Muscle of leg (tissue), 11 donors: Measurements from ENCODE around the gene CREB3L1. TPM values are rescaled to one million over a fixed set of nuclear protein-coding genes. Genes with fewer than 3 reads are reported as not detected.

Experiments
- DNase-seq: peaks from one replicate; pipeline ENCODE4 v3.0.0; 2013
- H3K27ac ChIP-seq: one replicate; pipeline ENCODE4 v1.5.1; 2013; ENCODE audit warnings: mild to moderate bottlenecking, low read length, control low read depth
- H3K27me3 ChIP-seq: one replicate; pipeline ENCODE4 v1.6.1; 2013; ENCODE audit warnings: low read length; ENCODE audit not compliant: control insufficient read depth, insufficient read depth
- H3K36me3 ChIP-seq: one replicate; pipeline ENCODE4 v1.6.1; 2013; ENCODE audit warnings: low read length; ENCODE audit not compliant: control insufficient read depth, insufficient read depth
- H3K4me1 ChIP-seq: one replicate; pipeline ENCODE4 v1.6.1; 2013; ENCODE audit warnings: low read length; ENCODE audit not compliant: control insufficient read depth, insufficient read depth
- H3K4me3 ChIP-seq: one replicate; pipeline ENCODE4 v1.5.1; 2013; ENCODE audit warnings: low read length, control low read depth
- H3K9me3 ChIP-seq: replicated peaks from 2 replicates; pipeline ENCODE4 v1.6.1; 2013; ENCODE audit warnings: low read depth, low read length; ENCODE audit not compliant: control insufficient read depth
- WGBS: methylation state at CpG from one replicate; pipeline ENCODE4 v1.1.5; 2013; ENCODE audit warnings: missing lambda C conversion rate; ENCODE audit not compliant: insufficient coverage; 5-methylcytosine and 5-hydroxymethylcytosine counted together
- polyA plus RNA-seq, 8 donors: library from polyadenylated mRNA; unstranded; fragments of 120-200 nt; gene quantifications; one replicate each; pipeline versions ENCODE4 v1.2.1 to v1.2.3, GENCODE V29; 2013; ENCODE audit warnings: inconsistent platforms in 1 of 8, low replicate concordance in 1 of 8; ENCODE audit not compliant: insufficient read length in 8 of 8, insufficient read depth in 1 of 8
- total RNA-seq: library from RNA; stranded (reverse); fragments of 120-200 nt; gene quantifications from one replicate; pipeline ENCODE4 v1.2.4, GENCODE V29; 2013

CREB3L1 gene
- total and polyA plus RNA-seq, 9 donors = 14.2 to 70.7 (median 43.8) TPM

DNA sequence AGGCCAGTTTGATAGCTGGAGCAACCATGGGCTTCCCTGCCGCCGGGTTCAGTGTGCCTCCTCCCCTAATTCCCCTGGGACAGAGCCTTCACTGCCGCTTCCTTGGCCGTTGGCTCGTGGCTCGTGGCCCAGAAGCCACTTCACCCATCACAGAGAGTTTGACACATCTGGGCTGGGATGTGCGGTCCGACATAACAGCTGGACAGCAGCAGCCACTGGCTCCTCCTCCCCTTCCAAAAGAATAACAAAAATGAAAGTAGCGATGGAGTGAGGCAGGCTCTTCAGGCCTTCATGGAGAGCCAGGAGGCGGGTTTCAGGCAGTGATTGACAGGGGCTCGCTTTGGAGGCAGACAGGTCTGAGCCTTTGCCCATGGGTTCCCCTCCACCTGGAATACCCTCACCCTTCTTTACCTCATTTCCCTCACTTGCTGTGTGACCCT is 8.2 kb downstream of the CREB3L1 start:
- Histone ChIP-seq H3K4me1 (peaks cover 35% of the 10 kb centered on the region), H3K27me3 (peaks cover 4% of the 10 kb centered on the region), H3K9me3 (no peaks in the 10 kb centered on the region), H3K4me3 (no peak overlapping the region), H3K36me3 (peaks cover 4% of the 10 kb centered on the region), H3K27ac (peak overlapping the region; percentile 65)
- 30% methylated on average over 9 of the region's 11 CpGs for WGBS
- DNase-seq = peak; percentile 63

DNA sequence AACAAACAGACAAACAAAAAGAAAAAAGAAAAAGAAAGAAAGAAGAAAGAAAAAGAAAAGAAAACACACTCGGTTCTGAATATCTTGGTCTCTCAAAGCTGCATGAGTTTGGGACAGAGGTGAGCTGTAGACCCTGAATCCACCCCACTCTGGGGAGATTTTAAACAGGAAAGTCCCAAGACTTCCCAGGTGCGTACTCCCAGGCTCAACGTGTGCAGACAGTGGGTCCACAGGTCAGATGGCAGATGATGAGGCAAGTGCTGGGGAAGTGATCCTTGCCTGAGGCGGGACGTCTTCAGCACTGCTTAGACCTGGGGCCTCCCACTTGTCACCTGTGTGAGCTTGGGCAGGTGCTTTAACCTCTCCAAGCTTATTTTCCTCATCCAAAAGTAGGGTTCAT is 9.3 kb downstream of the CREB3L1 start:
- Histone ChIP-seq H3K9me3 (no peaks in the 10 kb centered on the region), H3K4me1 (peaks cover 34% of the 10 kb centered on the region), H3K4me3 (no peak overlapping the region), H3K27me3 (no peaks in the 10 kb centered on the region), H3K36me3 (peaks cover 4% of the 10 kb centered on the region), H3K27ac (no peak overlapping the region)
- WGBS = 50% methylated on average over 2 of the region's 5 CpGs
- no peak for DNase-seq

DNA sequence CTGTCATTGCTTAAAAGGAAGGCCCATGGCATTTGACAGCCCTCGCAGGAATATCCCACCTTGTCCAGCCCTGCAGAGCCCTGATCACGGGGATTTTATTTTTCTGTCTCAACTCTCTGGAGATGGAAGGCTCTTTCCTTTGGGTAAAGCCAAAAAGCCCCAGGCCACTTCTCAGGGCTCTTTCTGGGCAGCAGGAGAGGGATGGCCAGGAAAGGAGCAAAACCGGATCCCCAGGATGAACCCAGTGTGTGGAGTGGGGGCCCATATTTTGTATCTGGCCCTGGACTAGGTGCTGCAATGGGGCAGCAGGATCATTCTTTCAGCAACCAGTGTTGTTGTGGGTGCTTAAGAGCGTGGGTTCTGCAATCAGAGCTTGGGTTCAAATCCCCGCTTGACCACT is 11.0 kb downstream of the CREB3L1 start:
- 79% methylated on average over 3 of the region's 5 CpGs for WGBS
- Histone ChIP-seq H3K36me3 (peaks cover 4% of the 10 kb centered on the region), H3K4me3 (no peak overlapping the region), H3K27me3 (no peaks in the 10 kb centered on the region), H3K27ac (no peak overlapping the region), H3K4me1 (peaks cover 42% of the 10 kb centered on the region), H3K9me3 (no peaks in the 10 kb centered on the region)
- no peak for DNase-seq

DNA sequence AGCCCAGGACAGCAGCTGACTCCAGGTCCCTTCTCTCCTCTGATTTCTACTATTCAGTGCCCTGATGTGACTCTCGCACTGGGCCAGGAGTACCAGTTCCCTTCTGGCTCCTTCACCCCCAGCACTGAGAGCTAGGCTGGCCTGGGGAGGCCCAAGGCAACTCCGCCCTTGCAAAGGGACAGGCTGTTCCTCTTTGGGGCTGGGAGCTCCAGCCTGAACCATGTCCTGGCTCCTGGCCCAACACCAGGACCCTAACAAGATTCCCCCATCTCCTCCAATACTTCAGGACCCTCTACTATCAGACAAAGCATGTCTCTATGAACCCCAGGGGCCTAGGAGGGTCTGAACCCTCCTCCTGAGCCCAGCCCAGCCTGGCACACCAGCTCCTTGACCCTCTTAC is 12.5 kb downstream of the CREB3L1 start:
- Histone ChIP-seq H3K4me1 (peaks cover 54% of the 10 kb centered on the region), H3K27ac (peak overlapping the region; percentile 74), H3K9me3 (no peaks in the 10 kb centered on the region), H3K27me3 (peaks cover 2% of the 10 kb centered on the region), H3K4me3 (no peak overlapping the region), H3K36me3 (peaks cover 4% of the 10 kb centered on the region)
- no peak for DNase-seq
- WGBS = 67% methylated on average over 2 of the region's 2 CpGs

DNA sequence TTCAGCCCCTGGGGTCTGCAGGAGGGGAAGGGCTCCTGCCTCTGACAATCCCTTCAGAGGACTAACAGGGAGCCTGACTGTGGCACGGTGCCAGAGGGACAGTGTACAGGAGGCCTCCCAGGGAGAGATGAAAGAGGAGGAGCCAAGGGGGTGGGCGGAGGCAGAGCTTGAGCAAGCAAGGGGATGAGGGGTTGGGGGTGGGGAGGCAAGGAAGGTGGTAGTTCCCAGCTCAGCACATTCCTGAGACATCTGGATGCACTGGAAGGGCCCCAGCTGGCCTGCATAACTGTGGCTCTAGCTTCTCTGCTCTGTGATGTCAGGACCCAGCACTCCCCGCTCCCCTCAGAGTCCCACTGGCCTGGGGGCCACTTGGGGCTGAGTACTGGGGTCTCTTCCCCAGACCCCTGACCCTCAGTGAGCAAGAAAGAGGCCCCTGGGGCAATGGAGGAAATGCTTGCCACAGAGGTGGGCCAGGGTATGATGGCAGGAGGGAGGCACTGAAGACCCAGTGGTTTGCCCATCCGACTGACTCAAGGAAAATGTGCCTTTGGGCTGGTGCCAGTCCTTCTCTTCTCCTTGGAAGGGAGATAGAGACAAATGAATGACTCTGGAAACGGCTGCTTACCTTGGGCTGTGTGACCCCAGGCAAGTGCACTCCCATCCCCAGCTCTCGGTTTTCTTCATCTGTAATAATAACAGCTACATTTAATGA is 13.3 kb downstream of the CREB3L1 start:
- H3K27ac ChIP-seq = peak overlapping the region; percentile 85
- no peak overlapping the region for H3K4me3 ChIP-seq
- H3K4me1 ChIP-seq = peaks cover 50% of the 10 kb centered on the region
- peaks cover 2% of the 10 kb centered on the region for H3K27me3 ChIP-seq
- H3K9me3 ChIP-seq = no peaks in the 10 kb centered on the region
- H3K36me3 ChIP-seq = no peaks in the 10 kb centered on the region
- DNase-seq = peak; percentile 97
- WGBS = 40% methylated on average over 1 of the region's 6 CpGs

DNA sequence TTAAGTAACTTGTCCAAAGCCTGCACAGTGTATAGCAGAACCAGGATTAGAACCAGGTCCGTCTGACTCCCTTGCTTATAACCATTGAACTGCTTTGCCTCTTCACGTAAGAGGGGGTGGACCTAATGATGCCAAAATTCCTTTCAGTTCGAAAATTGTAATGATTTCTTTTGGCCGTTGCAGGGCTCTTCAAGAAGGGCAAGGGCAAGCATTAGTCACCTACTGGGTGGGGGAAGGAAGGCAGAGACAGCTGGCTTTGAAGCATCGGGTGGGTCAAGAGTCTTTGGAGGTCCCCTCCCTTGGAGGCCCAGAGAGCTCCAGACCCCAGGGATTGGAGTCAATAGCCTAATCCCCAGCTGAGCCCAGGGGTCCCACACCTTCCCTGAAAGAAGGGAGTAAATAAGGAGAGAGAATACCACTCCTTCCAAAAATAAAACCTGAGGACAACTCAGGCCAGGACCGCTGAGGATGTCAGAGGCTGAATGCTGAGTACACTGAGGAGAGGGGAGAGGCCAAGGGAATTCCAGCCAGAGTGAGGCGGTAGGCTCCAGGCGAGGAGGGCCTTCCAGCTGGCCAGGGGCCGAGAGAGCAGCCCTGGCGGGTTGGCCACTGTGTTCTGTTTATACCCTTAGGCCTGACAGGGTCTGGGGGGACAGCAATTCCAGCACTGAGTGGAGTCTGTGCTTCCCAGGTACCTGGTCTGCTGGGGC is 14.1 kb downstream of the CREB3L1 start:
- Histone ChIP-seq H3K27ac (peak overlapping the region; percentile 85), H3K4me1 (peaks cover 54% of the 10 kb centered on the region)

DNA sequence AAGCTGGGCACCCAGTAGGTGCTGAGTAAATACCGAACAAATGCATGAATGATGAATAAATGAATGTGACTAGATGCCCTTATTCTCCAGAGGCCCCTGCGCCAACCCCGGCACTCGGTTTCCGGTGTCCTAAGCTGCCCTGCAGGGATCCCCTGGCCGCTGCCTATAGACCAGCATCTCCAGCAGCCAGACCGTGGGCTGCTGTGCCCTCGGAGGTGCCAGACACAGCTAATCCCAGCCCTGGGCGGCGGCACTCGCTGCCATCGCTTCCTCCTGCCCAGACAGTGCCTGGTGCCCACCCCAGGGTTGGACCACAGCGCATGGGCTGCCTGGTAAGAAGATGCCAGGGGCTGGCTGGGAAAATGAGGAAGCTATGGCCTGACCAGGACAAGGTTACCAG is 15.6 kb downstream of the CREB3L1 start:
- Histone ChIP-seq H3K27ac (no peak overlapping the region), H3K27me3 (peaks cover 12% of the 10 kb centered on the region), H3K4me3 (no peak overlapping the region), H3K36me3 (no peaks in the 10 kb centered on the region), H3K4me1 (peaks cover 65% of the 10 kb centered on the region), H3K9me3 (no peaks in the 10 kb centered on the region)
- WGBS = 76% methylated on average over 12 of the region's 13 CpGs
- no peak for DNase-seq

More for the DNA sequence above, 14.1 kb downstream of the CREB3L1 start:
- 6% methylated on average over 7 of the region's 10 CpGs for whole genome bisulfite sequencing
- Histone ChIP-seq H3K36me3 (no peaks in the 10 kb centered on the region), H3K4me3 (no peak overlapping the region), H3K9me3 (no peaks in the 10 kb centered on the region), H3K27me3 (peaks cover 7% of the 10 kb centered on the region)
- peak; percentile 67 for DNase-seq

DNA sequence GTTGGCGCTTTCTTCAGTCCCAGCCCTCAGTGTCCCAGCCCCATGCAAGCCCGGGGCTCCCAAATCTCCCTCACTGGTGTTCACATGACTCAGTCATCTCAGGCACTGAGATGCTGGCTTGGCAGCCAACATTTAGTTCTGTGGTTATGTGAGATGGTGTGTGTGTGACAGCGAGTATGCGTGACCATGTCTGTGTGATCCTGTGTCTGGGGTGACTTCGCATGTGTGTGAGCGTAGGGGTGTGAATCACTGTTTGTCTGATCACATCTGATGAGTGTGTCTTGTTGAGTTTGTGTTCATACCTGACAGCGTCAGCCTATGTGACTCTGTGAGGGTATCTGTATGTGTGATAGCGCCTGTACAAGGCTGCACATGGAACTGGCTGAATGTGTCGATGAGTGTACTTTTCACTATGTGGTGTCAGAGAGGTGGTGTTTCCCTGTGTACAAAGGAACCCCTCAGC is 16.2 kb downstream of the CREB3L1 start:
- H3K4me3 ChIP-seq = no peak overlapping the region
- H3K27me3 ChIP-seq = peaks cover 12% of the 10 kb centered on the region
- 74% methylated on average over 5 of the region's 9 CpGs for WGBS
- no peaks in the 10 kb centered on the region for H3K36me3 ChIP-seq
- peaks cover 65% of the 10 kb centered on the region for H3K4me1 ChIP-seq
- H3K27ac ChIP-seq = peak overlapping the region; percentile 81
- DNase-seq = no peak
- H3K9me3 ChIP-seq = no peaks in the 10 kb centered on the region

DNA sequence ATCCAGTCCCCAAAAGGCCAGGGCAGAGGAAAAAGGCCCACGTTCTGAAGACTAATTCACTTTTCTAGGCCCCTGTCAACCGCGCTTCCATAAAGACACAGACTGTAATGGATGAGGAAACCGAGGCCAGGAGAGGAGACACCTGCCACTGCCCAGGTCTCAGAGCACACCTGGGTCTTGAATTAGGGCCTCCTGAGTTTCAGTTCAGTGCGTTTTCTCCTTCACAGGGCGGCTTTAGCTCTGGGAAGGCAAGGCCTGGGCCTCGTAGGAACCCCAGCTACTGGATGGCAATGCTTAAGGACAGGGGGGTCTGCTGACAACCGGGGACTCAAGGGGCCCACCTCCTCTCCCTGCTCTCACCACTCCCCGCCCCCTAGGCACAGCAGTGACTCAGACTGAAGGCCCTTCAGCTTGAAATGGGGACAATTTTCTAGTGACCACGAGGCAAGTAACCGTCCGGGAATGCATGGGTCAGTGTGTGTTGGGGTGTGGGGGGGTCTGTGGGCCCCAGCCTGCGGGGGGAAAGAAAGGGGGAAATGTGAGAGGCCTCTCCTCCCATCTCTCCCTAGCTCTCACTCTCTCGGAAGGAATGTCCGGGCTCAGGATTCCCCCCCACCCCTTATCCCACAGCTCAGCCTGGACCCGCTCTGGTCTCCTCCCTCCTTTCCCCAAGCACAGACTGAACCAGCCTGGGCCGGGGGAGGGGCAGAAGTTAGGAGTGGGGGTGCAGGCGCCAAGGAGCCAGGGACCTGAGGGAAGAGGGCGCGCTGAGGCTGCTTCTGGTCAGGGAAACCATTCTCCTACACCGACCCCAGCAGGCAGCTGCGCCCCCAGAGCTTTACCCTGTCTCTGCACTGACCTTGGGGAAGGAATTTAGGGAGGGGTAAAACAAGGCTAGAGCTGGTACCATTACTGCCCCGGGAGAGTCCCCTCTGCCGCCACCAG is 17.2 kb downstream of the CREB3L1 start:
- Histone ChIP-seq H3K27me3 (peaks cover 12% of the 10 kb centered on the region), H3K9me3 (no peaks in the 10 kb centered on the region), H3K4me1 (peaks cover 65% of the 10 kb centered on the region), H3K36me3 (peaks cover 5% of the 10 kb centered on the region), H3K4me3 (peak overlapping the region; percentile 41), H3K27ac (peak overlapping the region; percentile 81)
- WGBS = 31% methylated on average over 5 of the region's 24 CpGs
- DNase-seq = peak; percentile 85
